Ascending aorta (tissue), 2 donors: ENCODE data around the gene CDK2AP2. TPM values are rescaled to one million over a fixed set of nuclear protein-coding genes. Genes with fewer than 3 reads are reported as not detected.

Source experiments
- DNase-seq, 2 donors: peaks; one replicate each; pipeline ENCODE4 v3.0.0-alpha.2; 2019; ENCODE audit warnings: low spot score in 2 of 2
- H3K27ac ChIP-seq, 2 donors: fragments of 200-600 bp; sonication (generic); one replicate each; pipeline ENCODE4 v1.5.1; 2016 to 2017; ENCODE audit warnings: mild to moderate bottlenecking in 1 of 2
- H3K27me3 ChIP-seq: fragments of 200-600 bp; sonication (generic); one replicate; pipeline ENCODE4 v1.5.1; 2017
- H3K36me3 ChIP-seq, 2 donors: fragments of 200-600 bp; sonication (generic); one replicate each; pipeline ENCODE4 v1.5.1; 2016
- H3K4me1 ChIP-seq, 2 donors: fragments of 200-600 bp; sonication (generic); one replicate each; pipeline ENCODE4 v1.5.1; 2016 to 2017; ENCODE audit warnings: mild to moderate bottlenecking in 1 of 2
- H3K4me3 ChIP-seq, 2 donors: fragments of 200-600 bp; sonication (generic); one replicate each; pipeline ENCODE4 v1.5.1; 2016 to 2017; ENCODE audit warnings: mild to moderate bottlenecking in 1 of 2
- H3K9me3 ChIP-seq, 2 donors: fragments of 200-600 bp; sonication (generic); one replicate each; pipeline ENCODE4 v1.5.1; 2016
- CTCF ChIP-seq, 3 experiments: fragments of 200-600 bp in 2 of 3; fragments of 450-650 bp in 1 of 3; sonication (generic) in 2 of 3; IDR thresholded peaks; one replicate each; pipeline ENCODE4 v1.5.1; 2016 to 2019; ENCODE audit warnings: antibody characterized with exemption in 3 of 3, mild to moderate bottlenecking in 1 of 3, moderate library complexity in 1 of 3
- intact Hi-C: fragments of 100-400 bp; cut with DNase I; formaldehyde crosslinking; loops from one replicate; pipeline ENCODE4 v1.15.1; 2023
- total RNA-seq: library from RNA; depleted of rRNA; stranded (reverse); fragments of >200 nt; gene quantifications from one replicate; pipeline ENCODE4 v1.1.0, GENCODE V29; 2016

Gene CDK2AP2
- total RNA-seq, 1 donor from 2014 or later, result 159 TPM

DNA sequence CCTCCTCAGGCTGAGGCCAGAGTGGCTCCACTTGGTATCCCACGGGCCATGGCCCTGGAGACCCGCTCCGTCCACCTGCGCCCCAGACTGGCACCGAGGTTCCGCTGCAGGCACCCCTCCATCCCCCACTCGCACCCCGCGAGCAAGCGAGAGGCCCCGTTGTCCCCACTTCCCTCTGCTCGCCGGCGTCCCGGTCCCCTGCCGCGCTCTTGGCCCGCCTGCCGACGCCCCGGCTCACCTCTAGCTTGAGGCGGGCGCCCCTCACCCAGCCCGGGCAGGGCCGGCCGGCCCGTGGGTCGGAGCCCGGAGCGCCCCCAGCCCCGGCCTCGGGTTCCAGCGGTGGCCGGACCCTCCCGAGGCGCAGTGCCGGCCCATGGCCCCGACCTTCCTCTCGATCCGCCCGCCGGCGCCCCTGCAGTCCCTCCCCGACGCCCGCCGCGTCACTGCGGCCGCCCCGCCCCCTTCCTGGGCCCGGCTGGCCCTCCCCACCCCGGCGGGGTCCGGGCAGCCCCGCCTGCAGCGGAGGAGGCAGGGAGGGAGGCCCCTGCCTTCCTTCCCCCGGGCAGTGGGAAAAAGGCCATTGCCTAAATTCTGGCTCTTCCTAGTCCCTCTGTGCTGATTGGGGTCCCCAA, 2.9 kb downstream of the CDK2AP2 start, which contains the start of gene PITPNM1:
PITPNM1 (minus strand) TSS at position 414 of the 632 bp plus-strand sequence. CDS start 1,183 bp downstream, outside the sequence.
- Histone ChIP-seq H3K36me3 (peaks cover 0 to 14% of the 10 kb centered on the region in 2 donors), H3K4me3 (peak within 1 kb of the TSS; percentile 71 to 79), H3K27me3 (no peaks in the 10 kb centered on the region), H3K9me3 (no peaks in the 10 kb centered on the region), H3K4me1 (peaks cover 16 to 27% of the 10 kb centered on the region in 2 donors), H3K27ac (peak within 1 kb of the TSS; percentile 95 to 96)
- TF ChIP-seq CTCF (IDR thresholded peaks at IDR 0.05), result no peak
- intact Hi-C loops, result loop anchor here (1.0 to 10.0 kb wide), 6 partner anchors 22 to 390 kb away; partner anchors contain the start of genes AIP, GRK2, KDM2A and POLD4
- peak in 1 of 2 donors; percentile 89 for DNase-seq

DNA sequence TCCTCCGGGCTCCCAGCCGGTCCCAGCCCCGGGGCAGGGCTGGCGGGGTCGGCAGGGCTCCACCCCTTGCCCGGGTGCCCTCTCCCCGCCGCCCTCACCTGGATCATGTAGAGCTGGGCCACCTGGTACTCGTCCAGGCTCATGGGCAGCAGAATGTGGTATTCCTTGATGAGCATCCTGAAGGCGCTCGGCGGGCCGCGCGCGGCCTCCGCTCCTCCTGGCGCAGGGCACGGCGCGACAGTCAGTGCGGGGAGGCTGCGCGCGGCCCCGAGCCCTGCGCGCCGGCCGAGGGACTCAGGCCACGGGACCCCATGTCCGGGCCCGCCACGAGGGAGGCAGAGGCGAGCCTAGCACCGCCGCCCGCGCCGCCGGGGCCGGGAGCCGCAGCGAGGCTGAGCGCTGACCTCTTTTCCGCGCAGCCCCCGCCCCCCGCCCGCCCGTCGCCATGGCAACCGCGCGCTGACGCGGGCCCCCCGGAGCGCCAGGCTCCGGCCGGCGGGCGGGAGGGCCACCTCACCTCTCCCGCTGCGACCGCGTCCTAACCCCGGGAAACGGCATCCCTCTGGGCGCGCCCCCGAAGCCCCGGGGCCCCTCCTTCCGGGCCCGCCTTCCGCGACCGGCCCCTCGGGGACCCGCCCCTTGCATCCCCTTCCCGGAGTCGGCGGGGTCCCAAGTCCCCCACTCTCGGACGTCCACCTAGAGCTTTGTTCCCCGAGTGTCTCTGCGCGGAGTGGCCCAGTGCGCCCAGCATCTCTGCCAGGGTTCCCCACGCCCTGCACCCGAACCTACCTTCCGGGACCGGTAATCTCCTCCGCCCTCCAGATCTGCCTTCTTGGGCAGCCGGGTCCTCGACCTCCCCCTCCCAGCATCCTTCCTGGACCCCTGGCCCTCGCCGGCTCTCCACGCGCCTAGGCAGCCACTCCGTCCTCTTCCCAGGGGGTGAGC, 3.7 kb downstream of the CDK2AP2 start:
- Histone ChIP-seq H3K4me1 (peaks cover 16 to 27% of the 10 kb centered on the region in 2 donors), H3K9me3 (no peaks in the 10 kb centered on the region), H3K4me3 (peak overlapping the region; percentile 71 to 79), H3K27ac (peak overlapping the region; percentile 95 to 96), H3K27me3 (no peaks in the 10 kb centered on the region), H3K36me3 (peaks cover 0 to 16% of the 10 kb centered on the region in 2 donors)
- intact Hi-C loops, result loop anchor here (2.0 to 10.0 kb wide), 3 partner anchors 21 to 389 kb away; partner anchors contain the start of genes AIP and KDM2A
- no peak for TF ChIP-seq CTCF (IDR thresholded peaks at IDR 0.05)
- no peak for DNase-seq

- intact Hi-C loops, result loop anchor here (2.0 to 10.0 kb wide), 3 partner anchors 21 to 389 kb away; partner anchors contain the start of genes AIP and KDM2A
- peaks cover 13 to 27% of the 10 kb centered on the region in 2 donors for H3K4me1 ChIP-seq
- no peak for DNase-seq
- H3K9me3 ChIP-seq, result no peaks in the 10 kb centered on the region
- H3K4me3 ChIP-seq, result peak overlapping the region; percentile 71 to 79
- no peak for TF ChIP-seq CTCF (IDR thresholded peaks at IDR 0.05)
- H3K36me3 ChIP-seq, result peaks cover 0 to 18% of the 10 kb centered on the region in 2 donors
- no peaks in the 10 kb centered on the region for H3K27me3 ChIP-seq
- peak overlapping the region in 1 of 2 donors; percentile 96 for H3K27ac ChIP-seq
Observed at GRCh38 chr11:67503119-67504004, 4.6 kb downstream of the CDK2AP2 start.

DNA sequence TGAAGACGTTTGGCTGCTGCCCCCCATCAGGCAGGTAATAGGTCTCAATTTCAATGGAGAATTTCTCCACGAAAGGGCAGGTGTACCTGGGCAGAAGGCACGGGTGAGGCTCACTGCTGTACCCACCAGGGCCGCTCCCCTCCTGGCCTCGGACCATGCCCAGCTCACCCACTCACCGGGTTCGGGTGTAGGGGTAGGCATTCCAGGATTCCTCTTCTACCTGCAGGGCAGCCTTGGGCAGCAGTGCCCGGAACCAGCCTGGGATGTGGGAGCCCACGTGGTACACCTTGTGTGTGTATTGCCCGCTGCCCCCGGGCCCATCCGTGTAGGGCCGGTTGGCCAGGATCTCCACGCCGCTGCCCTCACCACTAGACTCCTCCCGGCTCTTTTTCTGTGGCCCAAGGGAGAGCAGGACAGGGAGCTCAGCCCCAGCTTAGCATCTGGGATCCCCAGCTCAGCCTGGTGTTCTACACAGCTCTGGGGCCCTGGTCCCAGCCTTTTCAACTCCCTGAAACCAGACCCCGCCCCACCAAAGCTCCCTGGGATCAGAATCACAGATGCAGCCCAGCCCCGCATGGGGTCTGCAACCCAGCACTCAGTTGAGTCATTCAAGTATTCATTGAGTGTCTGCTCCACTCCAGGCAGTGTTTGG, 5.5 kb downstream of the CDK2AP2 start:
- no peak overlapping the region for H3K27ac ChIP-seq
- TF ChIP-seq CTCF (IDR thresholded peaks at IDR 0.05), result no peak
- DNase-seq, result no peak
- H3K27me3 ChIP-seq, result no peaks in the 10 kb centered on the region
- intact Hi-C loops, result loop anchor here (10.0 kb wide), 2 partner anchors 302 to 388 kb away; partner anchors contain the start of gene KDM2A
- no peaks in the 10 kb centered on the region for H3K9me3 ChIP-seq
- H3K4me1 ChIP-seq, result peaks cover 11 to 27% of the 10 kb centered on the region in 2 donors
- no peak overlapping the region for H3K4me3 ChIP-seq
- peaks cover 0 to 27% of the 10 kb centered on the region in 2 donors for H3K36me3 ChIP-seq
